K562 (cell line): ENCODE data around the gene LMOD1. TPM values are rescaled to one million over a fixed set of nuclear protein-coding genes. Genes with fewer than 3 reads are reported as not detected.
A peak's percentile ranks its signal among the peaks of the same experiment; 100 is the strongest.

Source experiments
- BHLHE40 ChIP-seq: IDR thresholded peaks from 2 replicates; pipeline ENCODE4 v1.6.1; 2011; ENCODE audit warnings: low read length, improper control_type of control experiment
- EWSR1 ChIP-seq: fragments of 450-650 bp; IDR thresholded peaks from 2 replicates; pipeline ENCODE4 v1.6.1; 2018; ENCODE audit warnings: borderline replicate concordance, mild to moderate bottlenecking, low read depth, moderate library complexity; ENCODE audit not compliant: partially characterized antibody
- FOXK1 ChIP-seq: sonication (generic); formaldehyde crosslinking; IDR thresholded peaks from 2 replicates; pipeline ENCODE4 v1.8.0; 2022; ENCODE audit warnings: missing genetic modification reagents, mild to moderate bottlenecking, borderline replicate concordance
- FUS ChIP-seq: fragments of 200-400 bp; formaldehyde crosslinking; optimal IDR thresholded peaks from 2 replicates; pipeline ENCODE3; 2017; ENCODE audit warnings: low read depth, low read length
- HDAC1 ChIP-seq, 2 experiments: fragments of 450-650 bp; IDR thresholded peaks; 2 replicates each; pipeline ENCODE4 v1.6.1; 2016 to 2017; ENCODE audit warnings: inconsistent platforms in 1 of 2, mild to moderate bottlenecking in 1 of 2, moderate library complexity in 1 of 2
- JUND ChIP-seq, 2 experiments: IDR thresholded peaks; 2 replicates in 1 of 2; 3 replicates in 1 of 2; pipeline ENCODE4 v1.6.1; 2011; ENCODE audit warnings: borderline replicate concordance in 2 of 2, low read depth in 2 of 2, low read length in 2 of 2, improper control_type of control experiment in 1 of 2, missing biosample characterization in 1 of 2, missing genetic modification characterization in 1 of 2, missing genetic modification reagents in 1 of 2
- MEF2A ChIP-seq: IDR thresholded peaks from 2 replicates; pipeline ENCODE4 v1.6.1; 2011; ENCODE audit warnings: low read depth, mild to moderate bottlenecking, low read length, moderate library complexity; ENCODE audit not compliant: control insufficient read depth
- TOE1 ChIP-seq, 2 experiments: fragments of 450-650 bp in 1 of 2; sonication (generic) in 1 of 2; formaldehyde crosslinking in 1 of 2; IDR thresholded peaks; 2 replicates each; pipeline versions ENCODE4 v1.7.1 to v1.8.0; 2016 to 2022; ENCODE audit warnings: borderline replicate concordance in 2 of 2, mild to moderate bottlenecking in 2 of 2, antibody characterized with exemption in 1 of 2, inconsistent platforms in 1 of 2, low read depth in 1 of 2, missing genetic modification reagents in 1 of 2, moderate library complexity in 1 of 2
- ZNF197 ChIP-seq: fragments of 200-800 bp; sonication (Bioruptor generic); IDR thresholded peaks from 2 replicates; pipeline ENCODE4 v1.6.1; 2016; ENCODE audit warnings: low read depth, missing genetic modification characterization, missing compliant biosample characterization
- ZNF239 ChIP-seq: fragments of 250-450 bp; sonication (Bioruptor Pico); IDR thresholded peaks from 2 replicates; pipeline ENCODE4 v1.4.0; 2020; ENCODE audit warnings: mild to moderate bottlenecking
- polyA plus RNA-seq, 8 experiments: library from polyadenylated mRNA; depleted of rRNA in 4 of 8; stranded (reverse) in 5 of 8; unstranded in 3 of 8; fragments of >200 nt; fragmentation: Nextera tagmentation in 2 of 8; fragmentation: Illumina TruSeq in 1 of 8; extraction: Ambion mirVana in 2 of 8; extraction: Trizol in 1 of 8; gene quantifications; 2 replicates each; pipeline versions ENCODE4 v1.2.1 to v1.2.3, GENCODE V29; 2011 to 2014; ENCODE audit warnings: inconsistent platforms in 1 of 8, missing spikeins in 1 of 8
- total RNA-seq, 7 experiments: library from RNA; depleted of rRNA in 6 of 7; stranded (reverse); fragments of >200 nt in 6 of 7; fragmentation: Illumina TruSeq in 2 of 7; extraction: Trizol in 2 of 7; gene quantifications; 2 replicates each; pipeline versions ENCODE4 v1.2.1 to v1.2.3, GENCODE V29; 2011 to 2021; ENCODE audit warnings: low replicate concordance in 1 of 7
- TF ChIP-seq, protein P1 (sequence below): fragments of 450-650 bp; IDR thresholded peaks from 2 replicates; pipeline ENCODE4 v1.6.1; 2016; ENCODE audit warnings: borderline replicate concordance
- TF ChIP-seq, protein P2 (sequence below), 2 experiments: fragments of 450-650 bp in 1 of 2; sonication (generic) in 1 of 2; formaldehyde crosslinking; conservative IDR thresholded peaks; 2 replicates each; pipeline versions ENCODE4 v1.4.0 to v1.8.1; 2020 to 2022; ENCODE audit warnings: mild to moderate bottlenecking in 1 of 2, missing genetic modification reagents in 1 of 2
- TF ChIP-seq, protein P3 (sequence below): fragments of 150-350 bp; IDR thresholded peaks from 2 replicates; pipeline ENCODE4 v1.6.1; 2014; ENCODE audit warnings: low read depth, mild to moderate bottlenecking, low read length, borderline replicate concordance
- TF ChIP-seq, protein P4 (sequence below): fragments of 250-450 bp; sonication (Bioruptor Pico); IDR thresholded peaks from 2 replicates; pipeline ENCODE4 v1.5.0; 2021
- TF ChIP-seq, protein P5 (sequence below), 3 experiments: IDR thresholded peaks in 2 of 3; conservative IDR thresholded peaks in 1 of 3; 2 replicates each; pipeline ENCODE4 v1.5.1; 2011 to 2012; ENCODE audit warnings: low read length in 3 of 3, mild to moderate bottlenecking in 3 of 3, control low read depth in 2 of 3, improper control_type of control experiment in 1 of 3, inconsistent platforms in 1 of 3, low read depth in 1 of 3, mixed read lengths in 1 of 3, moderate library complexity in 1 of 3; ENCODE audit not compliant: insufficient read depth in 2 of 3

Gene LMOD1
- total and polyA plus RNA-seq, 9 of the 15 experiments (the other 6 are each of a cell fraction or from before 2014, with no cell fraction given): 0.03 to 0.54 (median 0.38) TPM; not detected in 1

DNA sequence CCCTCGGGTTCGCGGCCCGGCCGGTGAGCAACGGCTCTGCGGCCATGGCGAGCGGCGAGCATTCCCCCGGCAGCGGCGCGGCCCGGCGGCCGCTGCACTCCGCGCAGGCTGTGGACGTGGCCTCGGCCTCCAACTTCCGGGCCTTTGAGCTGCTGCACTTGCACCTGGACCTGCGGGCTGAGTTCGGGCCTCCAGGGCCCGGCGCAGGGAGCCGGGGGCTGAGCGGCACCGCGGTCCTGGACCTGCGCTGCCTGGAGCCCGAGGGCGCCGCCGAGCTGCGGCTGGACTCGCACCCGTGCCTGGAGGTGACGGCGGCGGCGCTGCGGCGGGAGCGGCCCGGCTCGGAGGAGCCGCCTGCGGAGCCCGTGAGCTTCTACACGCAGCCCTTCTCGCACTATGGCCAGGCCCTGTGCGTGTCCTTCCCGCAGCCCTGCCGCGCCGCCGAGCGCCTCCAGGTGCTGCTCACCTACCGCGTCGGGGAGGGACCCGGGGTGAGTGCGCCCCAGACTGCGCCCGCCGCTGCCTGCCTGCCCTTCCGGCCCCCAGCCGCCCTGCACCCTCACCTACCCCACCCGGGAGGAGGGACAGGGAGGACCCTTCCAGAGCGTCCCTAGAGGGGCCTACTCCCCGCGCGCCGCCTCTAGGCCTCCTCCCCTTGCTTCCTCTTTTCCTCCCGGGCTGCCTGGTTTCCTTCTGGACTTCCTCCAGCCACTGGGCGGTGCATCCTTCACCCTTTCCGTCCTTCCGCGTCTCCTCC lies 36.5 kb upstream of the LMOD1 start, which contains the start of gene RNPEP (continued):
- TF ChIP-seq, protein P1, sequence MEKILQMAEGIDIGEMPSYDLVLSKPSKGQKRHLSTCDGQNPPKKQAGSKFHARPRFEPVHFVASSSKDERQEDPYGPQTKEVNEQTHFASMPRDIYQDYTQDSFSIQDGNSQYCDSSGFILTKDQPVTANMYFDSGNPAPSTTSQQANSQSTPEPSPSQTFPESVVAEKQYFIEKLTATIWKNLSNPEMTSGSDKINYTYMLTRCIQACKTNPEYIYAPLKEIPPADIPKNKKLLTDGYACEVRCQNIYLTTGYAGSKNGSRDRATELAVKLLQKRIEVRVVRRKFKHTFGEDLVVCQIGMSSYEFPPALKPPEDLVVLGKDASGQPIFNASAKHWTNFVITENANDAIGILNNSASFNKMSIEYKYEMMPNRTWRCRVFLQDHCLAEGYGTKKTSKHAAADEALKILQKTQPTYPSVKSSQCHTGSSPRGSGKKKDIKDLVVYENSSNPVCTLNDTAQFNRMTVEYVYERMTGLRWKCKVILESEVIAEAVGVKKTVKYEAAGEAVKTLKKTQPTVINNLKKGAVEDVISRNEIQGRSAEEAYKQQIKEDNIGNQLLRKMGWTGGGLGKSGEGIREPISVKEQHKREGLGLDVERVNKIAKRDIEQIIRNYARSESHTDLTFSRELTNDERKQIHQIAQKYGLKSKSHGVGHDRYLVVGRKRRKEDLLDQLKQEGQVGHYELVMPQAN: peak; percentile 83
- TF ChIP-seq, protein P2, sequence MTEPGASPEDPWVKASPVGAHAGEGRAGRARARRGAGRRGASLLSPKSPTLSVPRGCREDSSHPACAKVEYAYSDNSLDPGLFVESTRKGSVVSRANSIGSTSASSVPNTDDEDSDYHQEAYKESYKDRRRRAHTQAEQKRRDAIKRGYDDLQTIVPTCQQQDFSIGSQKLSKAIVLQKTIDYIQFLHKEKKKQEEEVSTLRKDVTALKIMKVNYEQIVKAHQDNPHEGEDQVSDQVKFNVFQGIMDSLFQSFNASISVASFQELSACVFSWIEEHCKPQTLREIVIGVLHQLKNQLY (CRISPR knock-in tag; conservative IDR thresholded peaks at IDR 0.05): no peak
- TF ChIP-seq EWSR1 (no peak), JUND (IDR thresholded peaks at IDR 0.05; ENCODE audit: borderline replicate concordance, low read depth, low read length) (peak; percentile 30; the same call in 1 of the 2 replicates), JUND (tag; IDR thresholded peaks at IDR 0.05; ENCODE audit: borderline replicate concordance, low read depth, low read length) (no peak; the same call in 2 of the 3 replicates), MEF2A (no peak), FUS (peak; percentile 84), HDAC1 (IDR thresholded peaks at IDR 0.05) (peak in 1 of 2 experiments; percentile 94; a peak in 2 of 4 replicates), FOXK1 (CRISPR knock-in tag) (peak; percentile 75; the same call in 1 of the 2 replicates), ZNF239 (no peak), TOE1 (IDR thresholded peaks at IDR 0.05; ENCODE audit: borderline replicate concordance) (0 out of 2 replicates have a peak, but pooled peaks have one; percentile 63), TOE1 (CRISPR knock-in tag; IDR thresholded peaks at IDR 0.05; ENCODE audit: borderline replicate concordance, low read depth) (0 out of 2 replicates have a peak, but pooled peaks have one; percentile 34), BHLHE40 (no peak), ZNF197 (CRISPR knock-in tag) (no peak)
- TF ChIP-seq, protein P3, sequence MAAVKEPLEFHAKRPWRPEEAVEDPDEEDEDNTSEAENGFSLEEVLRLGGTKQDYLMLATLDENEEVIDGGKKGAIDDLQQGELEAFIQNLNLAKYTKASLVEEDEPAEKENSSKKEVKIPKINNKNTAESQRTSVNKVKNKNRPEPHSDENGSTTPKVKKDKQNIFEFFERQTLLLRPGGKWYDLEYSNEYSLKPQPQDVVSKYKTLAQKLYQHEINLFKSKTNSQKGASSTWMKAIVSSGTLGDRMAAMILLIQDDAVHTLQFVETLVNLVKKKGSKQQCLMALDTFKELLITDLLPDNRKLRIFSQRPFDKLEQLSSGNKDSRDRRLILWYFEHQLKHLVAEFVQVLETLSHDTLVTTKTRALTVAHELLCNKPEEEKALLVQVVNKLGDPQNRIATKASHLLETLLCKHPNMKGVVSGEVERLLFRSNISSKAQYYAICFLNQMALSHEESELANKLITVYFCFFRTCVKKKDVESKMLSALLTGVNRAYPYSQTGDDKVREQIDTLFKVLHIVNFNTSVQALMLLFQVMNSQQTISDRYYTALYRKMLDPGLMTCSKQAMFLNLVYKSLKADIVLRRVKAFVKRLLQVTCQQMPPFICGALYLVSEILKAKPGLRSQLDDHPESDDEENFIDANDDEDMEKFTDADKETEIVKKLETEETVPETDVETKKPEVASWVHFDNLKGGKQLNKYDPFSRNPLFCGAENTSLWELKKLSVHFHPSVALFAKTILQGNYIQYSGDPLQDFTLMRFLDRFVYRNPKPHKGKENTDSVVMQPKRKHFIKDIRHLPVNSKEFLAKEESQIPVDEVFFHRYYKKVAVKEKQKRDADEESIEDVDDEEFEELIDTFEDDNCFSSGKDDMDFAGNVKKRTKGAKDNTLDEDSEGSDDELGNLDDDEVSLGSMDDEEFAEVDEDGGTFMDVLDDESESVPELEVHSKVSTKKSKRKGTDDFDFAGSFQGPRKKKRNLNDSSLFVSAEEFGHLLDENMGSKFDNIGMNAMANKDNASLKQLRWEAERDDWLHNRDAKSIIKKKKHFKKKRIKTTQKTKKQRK: no peak
- TF ChIP-seq, protein P4, sequence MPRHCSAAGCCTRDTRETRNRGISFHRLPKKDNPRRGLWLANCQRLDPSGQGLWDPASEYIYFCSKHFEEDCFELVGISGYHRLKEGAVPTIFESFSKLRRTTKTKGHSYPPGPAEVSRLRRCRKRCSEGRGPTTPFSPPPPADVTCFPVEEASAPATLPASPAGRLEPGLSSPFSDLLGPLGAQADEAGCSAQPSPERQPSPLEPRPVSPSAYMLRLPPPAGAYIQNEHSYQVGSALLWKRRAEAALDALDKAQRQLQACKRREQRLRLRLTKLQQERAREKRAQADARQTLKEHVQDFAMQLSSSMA: no peak
- TF ChIP-seq, protein P5, sequence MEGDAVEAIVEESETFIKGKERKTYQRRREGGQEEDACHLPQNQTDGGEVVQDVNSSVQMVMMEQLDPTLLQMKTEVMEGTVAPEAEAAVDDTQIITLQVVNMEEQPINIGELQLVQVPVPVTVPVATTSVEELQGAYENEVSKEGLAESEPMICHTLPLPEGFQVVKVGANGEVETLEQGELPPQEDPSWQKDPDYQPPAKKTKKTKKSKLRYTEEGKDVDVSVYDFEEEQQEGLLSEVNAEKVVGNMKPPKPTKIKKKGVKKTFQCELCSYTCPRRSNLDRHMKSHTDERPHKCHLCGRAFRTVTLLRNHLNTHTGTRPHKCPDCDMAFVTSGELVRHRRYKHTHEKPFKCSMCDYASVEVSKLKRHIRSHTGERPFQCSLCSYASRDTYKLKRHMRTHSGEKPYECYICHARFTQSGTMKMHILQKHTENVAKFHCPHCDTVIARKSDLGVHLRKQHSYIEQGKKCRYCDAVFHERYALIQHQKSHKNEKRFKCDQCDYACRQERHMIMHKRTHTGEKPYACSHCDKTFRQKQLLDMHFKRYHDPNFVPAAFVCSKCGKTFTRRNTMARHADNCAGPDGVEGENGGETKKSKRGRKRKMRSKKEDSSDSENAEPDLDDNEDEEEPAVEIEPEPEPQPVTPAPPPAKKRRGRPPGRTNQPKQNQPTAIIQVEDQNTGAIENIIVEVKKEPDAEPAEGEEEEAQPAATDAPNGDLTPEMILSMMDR (IDR thresholded peaks at IDR 0.05 in 2 of 3, conservative IDR thresholded peaks at IDR 0.05 in 1 of 3; ENCODE audit: insufficient read depth in 2 of 3, low read depth in 1 of 3, low read length in 3 of 3): peak; percentile 16 to 39 (median 35); a peak in 4 of 6 replicates
